ENCODE data around the gene CEP350. TPM values are rescaled to one million over a fixed set of nuclear protein-coding genes. Genes with fewer than 3 reads are reported as not detected.
A peak's percentile ranks its signal among the peaks of the same experiment; 100 is the strongest.

Gene CEP350
- total and polyA plus RNA-seq, 4 experiments from 2014 or later = 9.3 to 99.4 (median 76.0) TPM

DNA sequence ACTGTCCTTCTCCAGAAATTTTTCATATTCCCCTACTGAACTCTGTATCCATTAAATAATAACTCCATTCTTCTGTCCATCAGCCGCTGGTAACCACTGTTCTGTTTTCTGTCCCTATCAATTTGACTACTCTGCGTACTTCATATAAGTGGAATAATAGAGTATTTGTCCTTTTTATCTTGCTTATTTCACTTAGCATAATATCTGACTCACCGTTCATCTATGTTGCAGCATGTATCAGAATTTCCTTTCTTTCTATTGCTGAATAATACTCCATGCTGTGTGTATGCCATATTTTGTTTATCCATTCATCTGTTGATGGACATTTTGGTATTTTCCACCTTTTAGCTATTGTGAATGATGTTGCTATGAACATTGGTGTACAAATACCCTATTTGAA is 71.9 kb downstream of the CEP350 start:
- Mint-ChIP-seq H3K4me3 (no peak overlapping the region), H3K36me3 (peaks cover 34 to 56% of the 10 kb centered on the region in 2 donors), H3K9me3 (no peaks in the 10 kb centered on the region), H3K27me3 (no peaks in the 10 kb centered on the region), H3K27ac (peak overlapping the region in 1 of 7 donors; percentile 12), H3K4me1 (peaks cover 0 to 6% (median 2%) of the 10 kb centered on the region in 4 donors)
- Histone ChIP-seq H3K27me3 (ENCODE audit: insufficient read depth, low read length) (no peaks in the 10 kb centered on the region), H3K9me3 (ENCODE audit: control insufficient read depth in 1 of 2, low read length in 2 of 2) (no peaks in the 10 kb centered on the region), H3K4me1 (ENCODE audit: insufficient read depth, low read length) (no peaks in the 10 kb centered on the region), H3K27ac (ENCODE audit: low read depth, low read length) (no peak overlapping the region), H3K36me3 (ENCODE audit: insufficient read depth, low read length) (peaks cover 45% of the 10 kb centered on the region), H3K4me3 (ENCODE audit: low read length in 2 of 2) (no peak overlapping the region)
- DNase-seq = no peak
- ChIA-PET CTCF (ENCODE audit: partially characterized antibody) (no interaction called here), POLR2A (ENCODE audit: partially characterized antibody) (no interaction called here)
- intact Hi-C loops (cut with micrococcal nuclease) = no loop called here

DNA sequence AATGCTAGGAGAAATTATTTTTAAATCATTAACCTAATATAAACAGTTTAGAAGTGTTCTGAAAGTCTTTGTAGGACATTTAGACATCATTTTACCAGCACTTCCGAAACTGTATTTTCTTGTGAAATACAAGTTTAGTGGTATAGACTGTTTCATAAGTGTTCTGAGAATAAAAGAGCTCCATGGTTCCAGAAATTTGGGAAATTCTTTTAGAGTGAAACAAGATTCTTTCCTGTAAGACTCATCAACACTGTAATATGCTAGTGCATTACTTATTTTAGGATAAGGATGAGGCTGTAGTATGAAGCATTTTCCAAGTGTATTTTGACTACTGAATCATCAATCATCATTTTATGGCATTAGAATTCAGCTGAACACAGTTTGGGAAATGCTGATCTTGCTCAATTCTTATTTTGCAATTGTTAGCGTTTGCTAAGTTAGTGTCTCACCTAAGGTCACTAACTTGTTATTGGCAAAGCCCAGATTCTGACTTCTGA is 73.4 kb downstream of the CEP350 start:
- no peak overlapping the region for H3K4me3 ChIP-seq (ENCODE audit: low read length in 2 of 2)
- no peak overlapping the region for H3K27ac ChIP-seq (ENCODE audit: low read depth, low read length)
- Mint-ChIP-seq H3K27ac (no peak overlapping the region), H3K36me3 (peaks cover 23 to 50% of the 10 kb centered on the region in 2 donors), H3K27me3 (no peaks in the 10 kb centered on the region), H3K9me3 (no peaks in the 10 kb centered on the region), H3K4me3 (no peak overlapping the region), H3K4me1 (peaks cover 0 to 11% (median 2%) of the 10 kb centered on the region in 4 donors)
- no peak for DNase-seq
- ChIA-PET CTCF (ENCODE audit: partially characterized antibody) (interaction anchor here (1.1 to 1.6 kb wide), 3 partner anchors 160 to 321 kb away, joined by 3 to 5 read pairs (median 4); no protein-coding TSS in a partner anchor), POLR2A (ENCODE audit: partially characterized antibody) (no interaction called here)
- intact Hi-C loops (cut with micrococcal nuclease) = no loop called here
- no peaks in the 10 kb centered on the region for H3K4me1 ChIP-seq (ENCODE audit: insufficient read depth, low read length)
- peaks cover 40% of the 10 kb centered on the region for H3K36me3 ChIP-seq (ENCODE audit: insufficient read depth, low read length)
- H3K9me3 ChIP-seq (ENCODE audit: control insufficient read depth in 1 of 2, low read length in 2 of 2) = no peaks in the 10 kb centered on the region
- no peaks in the 10 kb centered on the region for H3K27me3 ChIP-seq (ENCODE audit: insufficient read depth, low read length)

DNA sequence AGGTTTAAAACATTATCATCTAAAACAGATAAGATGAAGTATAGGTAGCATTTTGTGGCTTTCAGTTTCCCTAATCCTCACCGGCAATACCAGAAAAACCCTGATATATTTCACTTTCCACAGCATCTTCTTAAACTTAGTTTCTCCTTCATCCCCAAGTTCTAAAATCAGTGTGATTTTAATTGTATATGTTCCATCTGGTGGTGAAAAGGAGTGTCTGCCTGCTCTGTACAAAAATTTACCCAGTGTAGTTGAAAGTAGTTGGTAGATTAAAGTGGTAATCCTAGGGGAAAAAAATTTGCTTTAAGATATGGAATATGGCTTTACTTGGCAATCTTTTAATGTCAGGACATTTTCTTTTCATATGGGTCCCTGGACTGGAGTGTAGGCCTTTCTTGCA is 74.3 kb downstream of the CEP350 start:
- Histone ChIP-seq H3K36me3 (ENCODE audit: insufficient read depth, low read length) (peaks cover 38% of the 10 kb centered on the region), H3K4me1 (ENCODE audit: insufficient read depth, low read length) (no peaks in the 10 kb centered on the region), H3K27me3 (ENCODE audit: insufficient read depth, low read length) (no peaks in the 10 kb centered on the region), H3K27ac (ENCODE audit: low read depth, low read length) (no peak overlapping the region), H3K9me3 (ENCODE audit: control insufficient read depth in 1 of 2, low read length in 2 of 2) (no peaks in the 10 kb centered on the region), H3K4me3 (ENCODE audit: low read length in 2 of 2) (no peak overlapping the region)
- Mint-ChIP-seq H3K36me3 (peaks cover 24 to 50% of the 10 kb centered on the region in 2 donors), H3K9me3 (no peaks in the 10 kb centered on the region), H3K4me1 (peaks cover 0 to 13% (median 2%) of the 10 kb centered on the region in 4 donors), H3K27ac (peak overlapping the region in 2 of 7 donors; percentile 37 to 48), H3K4me3 (no peak overlapping the region), H3K27me3 (no peaks in the 10 kb centered on the region)
- intact Hi-C loops (cut with micrococcal nuclease) = loop anchor here (1.0 kb wide), 1 partner anchor 162 kb away; no protein-coding TSS in a partner anchor
- POLR2A ChIA-PET (ENCODE audit: partially characterized antibody) = no interaction called here
- no peak for DNase-seq
- CTCF ChIA-PET (ENCODE audit: partially characterized antibody) = interaction anchor here (0.6 to 1.6 kb wide), 3 partner anchors 160 to 165 kb away, joined by 3 to 5 read pairs (median 4); no protein-coding TSS in a partner anchor

DNA sequence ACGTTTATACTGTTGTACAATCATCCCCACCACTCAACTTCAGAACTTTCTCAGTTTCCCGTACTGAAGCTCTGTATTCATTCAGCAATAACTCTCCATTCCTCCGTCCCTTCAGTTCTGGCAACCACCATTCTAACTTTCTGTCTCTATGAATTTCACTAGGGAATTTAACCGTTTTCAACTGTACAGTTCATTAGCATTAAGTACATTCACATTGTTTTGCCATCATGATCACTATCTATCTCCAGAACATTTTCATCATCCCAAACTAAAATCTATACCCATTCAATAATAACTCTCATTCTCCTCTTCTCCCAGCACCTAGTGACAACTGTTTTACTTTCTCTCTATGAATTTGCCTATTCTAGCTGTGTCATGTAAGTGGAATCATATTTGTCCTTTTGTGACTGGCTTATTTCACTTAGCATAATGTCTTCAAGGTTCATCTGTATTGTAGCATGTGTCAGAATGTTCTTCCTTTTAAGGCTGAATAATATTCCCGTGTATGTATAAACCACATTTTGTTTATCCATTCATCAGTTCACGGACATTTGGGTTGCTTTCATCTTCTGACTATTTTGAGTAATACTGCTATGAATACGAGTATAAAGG is 75.0 kb downstream of the CEP350 start:
- peaks cover 31 to 53% of the 10 kb centered on the region in 2 donors for H3K36me3 Mint-ChIP-seq
- H3K9me3 Mint-ChIP-seq = no peaks in the 10 kb centered on the region
- H3K4me1 ChIP-seq (ENCODE audit: insufficient read depth, low read length) = no peaks in the 10 kb centered on the region
- intact Hi-C loops (cut with micrococcal nuclease) = loop anchor here (1.0 kb wide), 1 partner anchor 162 kb away; no protein-coding TSS in a partner anchor
- peak overlapping the region in 2 of 7 donors; percentile 5 to 11 for H3K27ac Mint-ChIP-seq
- no peak for DNase-seq
- H3K27me3 ChIP-seq (ENCODE audit: insufficient read depth, low read length) = no peaks in the 10 kb centered on the region
- H3K4me3 Mint-ChIP-seq = no peak overlapping the region
- H3K4me1 Mint-ChIP-seq = peaks cover 0 to 13% (median 2%) of the 10 kb centered on the region in 4 donors
- ChIA-PET POLR2A (ENCODE audit: partially characterized antibody) (no interaction called here), CTCF (ENCODE audit: partially characterized antibody) (interaction anchor here (0.8 to 1.6 kb wide), 2 partner anchors 18 to 166 kb away, joined by 3 to 5 read pairs; no protein-coding TSS in a partner anchor)
- no peak overlapping the region for H3K27ac ChIP-seq (ENCODE audit: low read depth, low read length)
- H3K36me3 ChIP-seq (ENCODE audit: insufficient read depth, low read length) = peaks cover 36% of the 10 kb centered on the region
- no peak overlapping the region for H3K4me3 ChIP-seq (ENCODE audit: low read length in 2 of 2)
- no peaks in the 10 kb centered on the region for H3K9me3 ChIP-seq (ENCODE audit: control insufficient read depth in 1 of 2, low read length in 2 of 2)
- no peaks in the 10 kb centered on the region for H3K27me3 Mint-ChIP-seq

DNA sequence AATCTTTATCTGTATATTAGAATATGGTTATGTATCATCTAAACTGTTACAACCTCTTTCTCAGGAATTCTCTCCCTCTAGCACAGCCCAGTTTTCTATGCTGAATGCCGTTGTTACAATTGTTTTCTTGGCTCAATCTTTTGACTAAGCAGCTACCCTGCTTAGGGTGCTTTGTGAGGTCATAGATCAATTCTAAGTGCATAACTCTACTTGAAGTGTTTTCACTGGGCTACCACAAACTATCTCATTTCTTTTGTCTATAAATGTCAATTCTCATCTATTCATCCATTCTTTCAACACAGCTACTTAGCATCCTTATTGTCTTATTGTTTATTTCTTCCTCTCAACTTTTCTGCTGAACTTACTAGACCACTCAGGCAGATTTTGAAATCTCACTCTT is 77.1 kb downstream of the CEP350 start:
- Histone ChIP-seq H3K27me3 (ENCODE audit: insufficient read depth, low read length) (no peaks in the 10 kb centered on the region), H3K4me1 (ENCODE audit: insufficient read depth, low read length) (no peaks in the 10 kb centered on the region), H3K9me3 (ENCODE audit: control insufficient read depth in 1 of 2, low read length in 2 of 2) (no peaks in the 10 kb centered on the region), H3K27ac (ENCODE audit: low read depth, low read length) (no peak overlapping the region), H3K4me3 (ENCODE audit: low read length in 2 of 2) (no peak overlapping the region), H3K36me3 (ENCODE audit: insufficient read depth, low read length) (peaks cover 33% of the 10 kb centered on the region)
- H3K4me3 Mint-ChIP-seq = no peak overlapping the region
- no peak for DNase-seq
- ChIA-PET CTCF (ENCODE audit: partially characterized antibody) (interaction anchor here (0.6 to 2.1 kb wide), 2 partner anchors 147 to 164 kb away, joined by 3 to 7 read pairs; no protein-coding TSS in a partner anchor), POLR2A (ENCODE audit: partially characterized antibody) (interaction anchor here (0.6 kb wide), 1 partner anchor 128 kb away, joined by 3 read pairs; no protein-coding TSS in a partner anchor)
- H3K27me3 Mint-ChIP-seq = no peaks in the 10 kb centered on the region
- H3K27ac Mint-ChIP-seq = peak overlapping the region in 3 of 7 donors; percentile 1 to 6 (median 3)
- intact Hi-C loops (cut with micrococcal nuclease) = no loop called here
- peaks cover 37 to 61% of the 10 kb centered on the region in 2 donors for H3K36me3 Mint-ChIP-seq
- peaks cover 0 to 13% (median 2%) of the 10 kb centered on the region in 4 donors for H3K4me1 Mint-ChIP-seq
- H3K9me3 Mint-ChIP-seq = no peaks in the 10 kb centered on the region

DNA sequence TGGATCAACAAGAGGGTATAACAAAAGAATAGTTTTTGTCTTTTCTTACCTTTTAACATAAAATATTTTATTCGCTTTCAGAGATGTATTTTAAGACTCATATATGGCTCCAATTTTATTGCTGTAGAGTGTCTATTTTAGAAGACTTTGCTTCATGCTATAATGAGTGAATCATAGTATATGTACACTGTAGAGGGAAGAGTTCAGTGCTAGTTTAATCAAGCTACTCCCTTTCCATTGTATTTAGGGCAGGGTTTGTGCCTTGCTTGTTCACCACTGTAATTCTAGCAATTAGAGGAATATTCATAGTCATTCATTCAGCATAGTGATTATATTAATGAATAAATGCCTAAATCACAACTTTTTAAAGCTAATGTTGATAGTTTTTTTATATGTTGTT is 78.8 kb downstream of the CEP350 start:
- Histone ChIP-seq H3K9me3 (ENCODE audit: control insufficient read depth in 1 of 2, low read length in 2 of 2) (no peaks in the 10 kb centered on the region), H3K36me3 (ENCODE audit: insufficient read depth, low read length) (peaks cover 29% of the 10 kb centered on the region), H3K4me3 (ENCODE audit: low read length in 2 of 2) (no peak overlapping the region), H3K27me3 (ENCODE audit: insufficient read depth, low read length) (no peaks in the 10 kb centered on the region), H3K4me1 (ENCODE audit: insufficient read depth, low read length) (no peaks in the 10 kb centered on the region), H3K27ac (ENCODE audit: low read depth, low read length) (no peak overlapping the region)
- Mint-ChIP-seq H3K4me1 (peaks cover 0 to 13% (median under 1%) of the 10 kb centered on the region in 4 donors), H3K27ac (peak overlapping the region in 1 of 7 donors; percentile 75), H3K9me3 (no peaks in the 10 kb centered on the region), H3K27me3 (no peaks in the 10 kb centered on the region), H3K4me3 (no peak overlapping the region), H3K36me3 (peaks cover 49 to 68% of the 10 kb centered on the region in 2 donors)
- DNase-seq = no peak
- POLR2A ChIA-PET (ENCODE audit: partially characterized antibody) = no interaction called here
- intact Hi-C loops (cut with micrococcal nuclease) = no loop called here
- CTCF ChIA-PET (ENCODE audit: partially characterized antibody) = no interaction called here

DNA sequence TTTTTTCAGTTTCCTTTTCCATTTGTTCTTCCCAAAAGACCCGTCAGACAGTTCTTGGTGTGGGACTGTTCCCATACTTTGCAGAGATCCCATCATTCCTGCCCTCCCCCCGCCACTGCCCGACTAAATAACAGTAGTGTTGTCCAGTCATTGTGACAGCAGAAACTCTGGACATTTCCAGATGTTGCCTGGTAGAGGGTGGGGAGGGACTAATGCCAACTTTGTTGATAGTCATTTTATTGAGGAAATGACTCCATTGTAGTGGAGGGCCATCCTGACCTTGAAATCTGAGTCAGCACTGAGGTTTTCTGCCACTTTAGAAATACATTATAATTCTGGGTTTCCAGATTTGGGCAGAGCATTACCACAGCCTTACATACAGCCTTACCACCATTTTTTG is 85.4 kb downstream of the CEP350 start:
- Histone ChIP-seq H3K36me3 (ENCODE audit: insufficient read depth, low read length) (peaks cover 36% of the 10 kb centered on the region), H3K27ac (ENCODE audit: low read depth, low read length) (no peak overlapping the region), H3K4me3 (ENCODE audit: low read length in 2 of 2) (no peak overlapping the region), H3K4me1 (ENCODE audit: insufficient read depth, low read length) (no peaks in the 10 kb centered on the region), H3K9me3 (ENCODE audit: control insufficient read depth in 1 of 2, low read length in 2 of 2) (no peaks in the 10 kb centered on the region), H3K27me3 (ENCODE audit: insufficient read depth, low read length) (no peaks in the 10 kb centered on the region)
- no peaks in the 10 kb centered on the region for H3K4me1 Mint-ChIP-seq
- no peaks in the 10 kb centered on the region for H3K9me3 Mint-ChIP-seq
- H3K27ac Mint-ChIP-seq = no peak overlapping the region
- POLR2A ChIA-PET (ENCODE audit: partially characterized antibody) = no interaction called here
- CTCF ChIA-PET (ENCODE audit: partially characterized antibody) = no interaction called here
- DNase-seq = no peak
- H3K36me3 Mint-ChIP-seq = peaks cover 65 to 72% of the 10 kb centered on the region in 2 donors
- intact Hi-C loops (cut with micrococcal nuclease) = no loop called here
- no peaks in the 10 kb centered on the region for H3K27me3 Mint-ChIP-seq
- no peak overlapping the region for H3K4me3 Mint-ChIP-seq

All from CD4-positive, alpha-beta memory T cell (primary cell).